SK-N-SH (cell line): ENCODE measurements around the gene CARTPT. TPM values are rescaled to one million over a fixed set of nuclear protein-coding genes. Genes with fewer than 3 reads are reported as not detected.

Source experiments
- CTCF ChIA-PET: fragments of 300-600, 350-600 bp; formaldehyde crosslinking; extraction: SDS; loops from one replicate; lab custom pipeline; 2021; lab: Yijun Ruan, JAX
- POLR2A ChIA-PET: fragments of 350-600 bp; sonication (Branson Sonifier 250); formaldehyde crosslinking; extraction: SDS; loops from one replicate; lab custom pipeline; 2020; ENCODE audit warnings: antibody characterized with exemption, inconsistent platforms; lab: Yijun Ruan, JAX
- DNase-seq: peaks from one replicate; pipeline ENCODE4 v3.0.0; 2012
- H2AFZ ChIP-seq: fragments of 200-600 bp; sonication (generic); 2 replicates; pipeline ENCODE4 v1.8.1; 2016; ENCODE audit warnings: antibody characterized with exemption, mild to moderate bottlenecking, low read depth
- H3F3A ChIP-seq: fragments of 200-600 bp; sonication (generic); replicated peaks from 2 replicates; pipeline ENCODE3; 2016; ENCODE audit warnings: antibody characterized with exemption, mild to moderate bottlenecking; ENCODE audit not compliant: insufficient read depth
- H3K27ac ChIP-seq, 2 experiments: fragments of 200-500 bp in 1 of 2; fragments of 200-600 bp in 1 of 2; sonication (Bioruptor generic) in 1 of 2; sonication (generic), shearing (Covaris generic) in 1 of 2; 2 replicates each; pipeline versions ENCODE4 v1.5.1 to v1.6.1; 2014 to 2016; ENCODE audit warnings: low read depth in 2 of 2, inconsistent platforms in 1 of 2, low read length in 1 of 2, mild to moderate bottlenecking in 1 of 2, mixed read lengths in 1 of 2
- H3K27me3 ChIP-seq: fragments of 200-600 bp; sonication (generic), shearing (Covaris generic); 2 replicates; pipeline ENCODE4 v1.6.1; 2016; ENCODE audit warnings: mixed run types; ENCODE audit not compliant: insufficient read depth
- H3K36me3 ChIP-seq, 2 experiments: fragments of 200-500 bp in 1 of 2; fragments of 200-600 bp in 1 of 2; sonication (Bioruptor generic) in 1 of 2; sonication (generic) in 1 of 2; replicated peaks in 1 of 2; 2 replicates each; pipeline versions ENCODE3 to v1.5.1; 2014 to 2016; ENCODE audit warnings: low read length in 1 of 2, mild to moderate bottlenecking in 1 of 2; ENCODE audit not compliant: insufficient read depth in 2 of 2, control insufficient read depth in 1 of 2
- H3K4me1 ChIP-seq, 2 experiments: fragments of 200-500 bp in 1 of 2; fragments of 200-600 bp in 1 of 2; sonication (Bioruptor generic) in 1 of 2; sonication (generic), shearing (Covaris generic) in 1 of 2; 2 replicates each; pipeline versions ENCODE4 v1.5.1 to v1.6.1; 2014 to 2016; ENCODE audit warnings: low read depth in 1 of 2, low read length in 1 of 2, mixed run types in 1 of 2; ENCODE audit not compliant: insufficient read depth in 2 of 2, control insufficient read depth in 1 of 2
- H3K4me2 ChIP-seq: fragments of 200-600 bp; sonication (generic), shearing (Covaris generic); 2 replicates; pipeline ENCODE4 v1.6.1; 2017; ENCODE audit warnings: mixed run types
- H3K4me3 ChIP-seq, 2 experiments: fragments of 200-500 bp in 1 of 2; fragments of 200-600 bp in 1 of 2; sonication (Bioruptor generic) in 1 of 2; sonication (generic), shearing (Covaris generic) in 1 of 2; 2 replicates each; pipeline versions ENCODE4 v1.5.1 to v1.8.1; 2014 to 2016; ENCODE audit warnings: low read depth in 2 of 2, inconsistent platforms in 1 of 2, low read length in 1 of 2, mild to moderate bottlenecking in 1 of 2, mixed read lengths in 1 of 2, moderate library complexity in 1 of 2
- H3K79me2 ChIP-seq: fragments of 200-600 bp; sonication (generic); 2 replicates; pipeline ENCODE4 v1.8.1; 2017; ENCODE audit warnings: mild to moderate bottlenecking; ENCODE audit not compliant: insufficient read depth
- H3K9ac ChIP-seq: fragments of 200-600 bp; sonication (generic); 2 replicates; pipeline ENCODE4 v1.6.1; 2017; ENCODE audit warnings: mixed run types
- H3K9me2 ChIP-seq: fragments of 200-600 bp; sonication (generic); 2 replicates; pipeline ENCODE4 v1.6.1; 2017; ENCODE audit warnings: mixed run types
- H3K9me3 ChIP-seq: fragments of 200-600 bp; sonication (generic); 2 replicates; pipeline ENCODE4 v1.6.1; 2017; ENCODE audit warnings: mixed run types, mild to moderate bottlenecking, moderate library complexity
- H4K20me1 ChIP-seq: fragments of 200-600 bp; sonication (generic); 2 replicates; pipeline ENCODE4 v1.6.1; 2017; ENCODE audit warnings: mild to moderate bottlenecking, mixed run types; ENCODE audit not compliant: insufficient read depth
- FOXJ3 ChIP-seq: sonication (generic); formaldehyde crosslinking; IDR thresholded peaks from 2 replicates; pipeline ENCODE4 v1.5.1; 2020; ENCODE audit warnings: mild to moderate bottlenecking, missing genetic modification reagents
- IRF3 ChIP-seq: fragments of 150-350 bp; IDR thresholded peaks from 2 replicates; pipeline ENCODE4 v1.6.1; 2016; ENCODE audit warnings: mild to moderate bottlenecking, low read depth, low read length
- NFIC ChIP-seq: IDR thresholded peaks from 2 replicates; pipeline ENCODE4 v1.4.0; 2012; ENCODE audit warnings: borderline replicate concordance
- NRF1 ChIP-seq: IDR thresholded peaks from 2 replicates; pipeline ENCODE4 v1.6.1; 2012; ENCODE audit warnings: low read depth, mild to moderate bottlenecking, low read length
- PBX3 ChIP-seq: IDR thresholded peaks from 2 replicates; pipeline ENCODE4; 2012
- POLR2AphosphoS5 ChIP-seq: IDR thresholded peaks from 2 replicates; pipeline ENCODE4 v1.6.1; 2012; ENCODE audit warnings: low read depth, low read length
- RAD21 ChIP-seq: IDR thresholded peaks from 2 replicates; pipeline ENCODE4 v1.6.1; 2012; ENCODE audit warnings: mild to moderate bottlenecking, low read length
- SIN3A ChIP-seq: IDR thresholded peaks from 2 replicates; pipeline ENCODE4 v1.6.1; 2012; ENCODE audit warnings: low read depth, mild to moderate bottlenecking, low read length, moderate library complexity, borderline replicate concordance
- SMC3 ChIP-seq: IDR thresholded peaks from 2 replicates; pipeline ENCODE4 v1.6.1; 2012; ENCODE audit warnings: low read depth, low read length, improper control_type of control experiment
- TEAD4 ChIP-seq: IDR thresholded peaks from 2 replicates; pipeline ENCODE4 v1.4.0; 2012; ENCODE audit warnings: mild to moderate bottlenecking, borderline replicate concordance; ENCODE audit not compliant: insufficient read depth
- USF1 ChIP-seq: IDR thresholded peaks from 2 replicates; pipeline ENCODE4 v1.4.0; 2012; ENCODE audit warnings: low read depth, borderline replicate concordance
- YY1 ChIP-seq: IDR thresholded peaks from 2 replicates; pipeline ENCODE4 v1.4.0; 2012; ENCODE audit warnings: low read depth, mild to moderate bottlenecking
- WGBS: methylation state at CpG from one replicate; pipeline ENCODE4 v1.1.6; 2017; ENCODE audit warnings: low lambda C conversion rate; 5-methylcytosine and 5-hydroxymethylcytosine counted together
- polyA plus RNA-seq, 3 experiments: library from polyadenylated mRNA; depleted of rRNA; stranded (reverse); fragments of >200 nt; gene quantifications; 2 replicates each; pipeline ENCODE4 v1.2.3, GENCODE V29; 2012
- TF ChIP-seq, protein P1 (sequence below): IDR thresholded peaks from 2 replicates; pipeline ENCODE4 v1.4.0; 2012; ENCODE audit warnings: low read depth
- TF ChIP-seq, protein P2 (sequence below): IDR thresholded peaks from 2 replicates; pipeline ENCODE4 v1.6.1; 2012; ENCODE audit warnings: mild to moderate bottlenecking, low read depth, low read length, moderate library complexity

Gene CARTPT
- polyA plus RNA-seq, 1 of the 3 experiments (the other 2 are of a cell fraction): not detected

- no peak for DNase-seq
- H3K36me3 ChIP-seq: no peaks in the 10 kb centered on the region
- H3K4me3 ChIP-seq: no peak overlapping the region
- H3K9me2 ChIP-seq: no peaks in the 10 kb centered on the region
- no peaks in the 10 kb centered on the region for H3K79me2 ChIP-seq
- no peak overlapping the region for H3K27ac ChIP-seq
- no peaks in the 10 kb centered on the region for H3K9me3 ChIP-seq
- no peaks in the 10 kb centered on the region for H3F3A ChIP-seq
- ChIA-PET POLR2A (no interaction called here), CTCF (no interaction called here)
- H3K27me3 ChIP-seq: no peaks in the 10 kb centered on the region; the same call in 1 of the 2 replicates
- peaks cover 0 to 11% of the 10 kb centered on the region in 2 experiments; a peak in 2 of 4 replicates for H3K4me1 ChIP-seq
- H3K9ac ChIP-seq: no peak overlapping the region
- TF ChIP-seq IRF3 (no peak), USF1 (no peak), NRF1 (no peak)
- TF ChIP-seq, protein P1, sequence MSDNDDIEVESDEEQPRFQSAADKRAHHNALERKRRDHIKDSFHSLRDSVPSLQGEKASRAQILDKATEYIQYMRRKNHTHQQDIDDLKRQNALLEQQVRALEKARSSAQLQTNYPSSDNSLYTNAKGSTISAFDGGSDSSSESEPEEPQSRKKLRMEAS: no peak
- H2AFZ ChIP-seq: no peak overlapping the region
- no peaks in the 10 kb centered on the region for H4K20me1 ChIP-seq
- H3K4me2 ChIP-seq: no peak overlapping the region
These were observed 18.3 kb upstream of the CARTPT start for GRCh38 chr5:71700803-71701202.

- Histone ChIP-seq H3K27ac (no peak overlapping the region), H3K36me3 (no peaks in the 10 kb centered on the region), H3K9me3 (no peaks in the 10 kb centered on the region), H3F3A (no peaks in the 10 kb centered on the region), H2AFZ (no peak overlapping the region), H3K9me2 (no peaks in the 10 kb centered on the region), H3K79me2 (no peaks in the 10 kb centered on the region), H4K20me1 (no peaks in the 10 kb centered on the region), H3K4me1 (peaks cover 0 to 11% of the 10 kb centered on the region in 2 experiments; a peak in 1 of 4 replicates), H3K9ac (no peak overlapping the region)
- 41% methylated on average over 2 of the region's 3 CpGs for WGBS
- CTCF ChIA-PET: no interaction called here
- no peak for TF ChIP-seq FOXJ3 (CRISPR knock-in tag)
- TF ChIP-seq, all 33 proteins: peak for 0
- Histone ChIP-seq H3K4me2 (no peak overlapping the region), H3K4me3 (no peak overlapping the region), H3K27me3 (no peaks in the 10 kb centered on the region; the same call in 1 of the 2 replicates)
- POLR2A ChIA-PET: no interaction called here
- no peak for DNase-seq
These were observed 17.7 kb upstream of the CARTPT start for GRCh38 chr5:71701407-71701806.

DNA sequence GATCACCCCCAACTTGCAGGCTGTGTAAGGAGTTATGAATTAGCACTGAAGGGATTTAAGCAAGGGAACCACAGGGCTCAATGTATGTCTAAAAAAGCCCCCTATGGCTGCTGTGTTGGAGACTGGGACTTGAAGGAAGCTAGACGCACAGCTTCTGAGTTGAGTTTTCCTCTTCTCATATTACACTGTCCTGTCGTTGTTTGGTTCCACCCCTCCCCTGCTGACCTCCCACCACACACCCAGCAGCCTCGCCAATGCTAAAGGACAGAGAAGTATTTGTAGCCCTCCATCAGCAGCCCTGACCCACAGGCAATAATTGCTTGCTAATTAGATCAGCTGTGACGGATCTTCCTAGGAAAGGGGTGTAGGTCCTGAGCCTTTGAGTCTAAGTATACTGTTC is 15.1 kb upstream of the CARTPT start:
- POLR2A ChIA-PET: no interaction called here
- TF ChIP-seq TEAD4: no peak
- TF ChIP-seq NFIC: no peak
- TF ChIP-seq, protein P2, sequence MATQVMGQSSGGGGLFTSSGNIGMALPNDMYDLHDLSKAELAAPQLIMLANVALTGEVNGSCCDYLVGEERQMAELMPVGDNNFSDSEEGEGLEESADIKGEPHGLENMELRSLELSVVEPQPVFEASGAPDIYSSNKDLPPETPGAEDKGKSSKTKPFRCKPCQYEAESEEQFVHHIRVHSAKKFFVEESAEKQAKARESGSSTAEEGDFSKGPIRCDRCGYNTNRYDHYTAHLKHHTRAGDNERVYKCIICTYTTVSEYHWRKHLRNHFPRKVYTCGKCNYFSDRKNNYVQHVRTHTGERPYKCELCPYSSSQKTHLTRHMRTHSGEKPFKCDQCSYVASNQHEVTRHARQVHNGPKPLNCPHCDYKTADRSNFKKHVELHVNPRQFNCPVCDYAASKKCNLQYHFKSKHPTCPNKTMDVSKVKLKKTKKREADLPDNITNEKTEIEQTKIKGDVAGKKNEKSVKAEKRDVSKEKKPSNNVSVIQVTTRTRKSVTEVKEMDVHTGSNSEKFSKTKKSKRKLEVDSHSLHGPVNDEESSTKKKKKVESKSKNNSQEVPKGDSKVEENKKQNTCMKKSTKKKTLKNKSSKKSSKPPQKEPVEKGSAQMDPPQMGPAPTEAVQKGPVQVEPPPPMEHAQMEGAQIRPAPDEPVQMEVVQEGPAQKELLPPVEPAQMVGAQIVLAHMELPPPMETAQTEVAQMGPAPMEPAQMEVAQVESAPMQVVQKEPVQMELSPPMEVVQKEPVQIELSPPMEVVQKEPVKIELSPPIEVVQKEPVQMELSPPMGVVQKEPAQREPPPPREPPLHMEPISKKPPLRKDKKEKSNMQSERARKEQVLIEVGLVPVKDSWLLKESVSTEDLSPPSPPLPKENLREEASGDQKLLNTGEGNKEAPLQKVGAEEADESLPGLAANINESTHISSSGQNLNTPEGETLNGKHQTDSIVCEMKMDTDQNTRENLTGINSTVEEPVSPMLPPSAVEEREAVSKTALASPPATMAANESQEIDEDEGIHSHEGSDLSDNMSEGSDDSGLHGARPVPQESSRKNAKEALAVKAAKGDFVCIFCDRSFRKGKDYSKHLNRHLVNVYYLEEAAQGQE: no peak
- TF ChIP-seq YY1: no peak
- no peak for TF ChIP-seq RAD21
- no peak for TF ChIP-seq FOXJ3 (CRISPR knock-in tag)
- TF ChIP-seq USF1: no peak
- no peak for TF ChIP-seq POLR2AphosphoS5
- no peak for TF ChIP-seq PBX3
- no peak for TF ChIP-seq SMC3
- no peak for TF ChIP-seq SIN3A

More for the DNA sequence above, 15.1 kb upstream of the CARTPT start:
- H2AFZ ChIP-seq: no peak overlapping the region
- no peaks in the 10 kb centered on the region for H3F3A ChIP-seq
- no peaks in the 10 kb centered on the region for H3K36me3 ChIP-seq
- H3K9ac ChIP-seq: no peak overlapping the region
- CTCF ChIA-PET: interaction anchor here (2.1 kb wide), 1 partner anchor 54 kb away, joined by 10 read pairs; no protein-coding TSS in a partner anchor
- H3K27ac ChIP-seq: no peak overlapping the region
- H3K27me3 ChIP-seq: peaks cover 5% of the 10 kb centered on the region; the same call in 1 of the 2 replicates
- no peak overlapping the region for H3K4me2 ChIP-seq
- 34% methylated on average over 4 of the region's 4 CpGs for whole genome bisulfite sequencing
- DNase-seq: no peak
- H3K9me2 ChIP-seq: no peaks in the 10 kb centered on the region
- H3K79me2 ChIP-seq: no peaks in the 10 kb centered on the region
- peaks cover 0 to 11% of the 10 kb centered on the region in 2 experiments; a peak in 1 of 4 replicates for H3K4me1 ChIP-seq
- H3K4me3 ChIP-seq: no peak overlapping the region
- H4K20me1 ChIP-seq: no peaks in the 10 kb centered on the region
- no peaks in the 10 kb centered on the region for H3K9me3 ChIP-seq
